Activated CD8-positive, alpha-beta memory T cell treated with anti-CD3 and anti-CD28 coated beads, Interleukin-2, amount 10 ng/mL, durations not matched to agents 7 days and 5 days (primary cell): ENCODE data around the gene KPNA5. TPM values are rescaled to one million over a fixed set of nuclear protein-coding genes. Genes with fewer than 3 reads are reported as not detected.
"Not testable (repeated sequence)": the region's sequence is repeated elsewhere in the genome, so short reads cannot be mapped to it uniquely, and the experiment has no call there.

Experiments
- ATAC-seq: fragments of 150-1000 bp; cut with Tn5 transposase; one replicate; pipeline ENCODE4 v1.10.0; 2021; ENCODE audit warnings: moderate library complexity
- CTCF ChIA-PET: fragments of 350-600 bp; sonication (Branson Sonifier 250); formaldehyde crosslinking; loops from one replicate; lab custom pipeline; 2021; ENCODE audit warnings: antibody characterized with exemption; lab: Charles Lee
- DNase-seq: peaks from one replicate; pipeline ENCODE4 v3.0.0-alpha.2; 2020
- H3K27ac Mint-ChIP-seq: one replicate; pipeline ENCODE4 v1.8.0; 2021; ENCODE audit warnings: mild to moderate bottlenecking, mixed read lengths
- H3K27me3 Mint-ChIP-seq: one replicate; pipeline ENCODE4 v1.8.0; 2021; ENCODE audit warnings: mixed read lengths
- H3K36me3 Mint-ChIP-seq: one replicate; pipeline ENCODE4 v1.8.0; 2021; ENCODE audit warnings: mild to moderate bottlenecking, mixed read lengths
- H3K4me1 Mint-ChIP-seq: one replicate; pipeline ENCODE4 v1.8.0; 2021; ENCODE audit warnings: mixed read lengths
- H3K4me3 Mint-ChIP-seq: one replicate; pipeline ENCODE4 v1.8.0; 2021; ENCODE audit warnings: mild to moderate bottlenecking, moderate library complexity, mixed read lengths
- H3K9me3 Mint-ChIP-seq: one replicate; pipeline ENCODE4 v1.8.0; 2022; ENCODE audit warnings: low read depth, mixed read lengths
- total RNA-seq, 2 experiments: library from RNA; stranded (reverse); gene quantifications; one replicate each; pipeline ENCODE4 v1.2.3, GENCODE V29; 2021

KPNA5 gene
- 1 to 10 TPM; 7.3 to 8.6 TPM for total RNA-seq

DNA sequence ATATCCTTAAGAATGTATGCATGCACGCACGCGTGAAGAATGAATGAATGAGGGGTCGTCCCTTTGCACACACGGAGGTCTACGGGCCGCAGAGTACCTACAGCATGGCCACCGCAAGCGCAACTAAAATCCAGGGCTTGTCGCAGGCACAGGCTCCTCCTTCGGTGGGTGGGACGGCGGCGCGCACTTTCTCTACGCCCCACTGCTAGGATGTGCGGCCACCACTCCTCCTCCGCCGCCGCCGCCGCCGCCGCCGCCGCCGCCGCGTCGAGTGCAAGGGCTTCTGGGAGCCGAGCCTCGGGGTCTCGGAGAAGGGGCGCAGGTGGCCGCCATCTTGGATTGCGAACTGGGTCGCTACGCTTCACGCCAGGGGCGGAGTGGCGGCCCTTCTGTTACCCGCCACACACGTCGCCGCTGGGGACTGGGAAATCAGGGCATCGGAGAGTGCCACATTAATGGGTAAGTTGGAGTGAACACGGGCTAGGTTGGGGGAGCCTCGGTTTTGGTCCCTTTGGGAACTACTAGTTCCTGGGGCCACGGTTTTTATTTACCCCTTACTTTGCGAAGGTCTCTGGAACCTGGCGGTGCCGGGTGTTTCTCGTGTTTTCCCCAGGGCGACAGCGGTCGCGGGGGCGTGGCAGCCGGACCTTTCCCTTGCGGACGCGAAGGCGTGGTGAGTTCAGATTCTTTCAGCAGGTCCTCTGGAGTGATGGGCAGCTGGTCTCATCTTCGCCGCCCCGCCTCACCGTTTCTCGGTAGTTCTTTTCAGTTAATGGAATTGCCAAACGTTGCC, at the start of gene KPNA5:
TSS of gene KPNA5 (plus strand) at position 332 of the 793 bp plus-strand sequence. CDS start at position 456, 124 bp downstream.
- H3K4me1 Mint-ChIP-seq, result peaks cover 20% of the 10 kb centered on the region
- H3K27me3 Mint-ChIP-seq, result no peaks in the 10 kb centered on the region
- H3K36me3 Mint-ChIP-seq, result peaks cover 18% of the 10 kb centered on the region
- peak within 1 kb of the TSS; percentile 89 for H3K4me3 Mint-ChIP-seq
- CTCF ChIA-PET, result interaction anchor here (0.6 to 2.4 kb wide), 2 partner anchors 13 to 16 kb away, joined by 3 to 10 read pairs; partner anchors contain the start of gene ZUP1
- DNase-seq (peak; percentile 95), ATAC-seq (peak; percentile 95)
- peak within 1 kb of the TSS; percentile 98 for H3K27ac Mint-ChIP-seq
- H3K9me3 Mint-ChIP-seq, result no peaks in the 10 kb centered on the region

DNA sequence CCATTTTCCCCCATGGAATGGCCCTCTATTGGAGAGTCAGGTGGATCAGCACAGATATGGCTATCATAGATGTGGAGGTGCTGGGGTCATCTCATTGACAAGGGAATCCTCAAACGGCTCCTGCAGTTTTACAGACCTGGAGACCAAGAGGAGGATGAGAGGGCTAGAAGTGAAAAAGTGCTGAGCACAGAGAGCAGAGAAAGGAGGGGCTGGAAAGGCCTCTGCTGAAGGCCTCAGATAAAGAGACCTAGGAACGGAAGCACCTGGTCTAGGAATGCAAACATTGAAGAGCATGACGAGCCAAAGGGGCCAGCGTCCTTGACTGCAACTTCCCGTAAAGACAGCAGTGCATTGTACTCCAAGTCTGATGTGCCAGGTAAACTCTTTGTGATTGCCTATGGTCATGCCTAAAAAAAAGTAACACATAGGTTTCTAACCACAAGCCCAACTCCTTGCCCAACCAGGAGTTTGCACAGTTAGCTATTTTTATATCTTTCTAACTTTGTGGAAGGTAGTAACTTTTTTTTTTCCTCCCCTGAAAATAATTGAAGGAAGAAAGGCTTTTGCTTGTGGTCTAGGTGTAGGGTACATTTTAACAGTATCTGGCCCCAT, 49.5 kb upstream of the KPNA5 start:
- Mint-ChIP-seq H3K4me1 (peaks cover 4% of the 10 kb centered on the region), H3K9me3 (no peaks in the 10 kb centered on the region), H3K36me3 (peaks cover 15% of the 10 kb centered on the region), H3K4me3 (no peak overlapping the region), H3K27ac (no peak overlapping the region), H3K27me3 (no peaks in the 10 kb centered on the region)
- ATAC-seq (no peak), DNase-seq (no peak)
- CTCF ChIA-PET, result interaction anchor here (1.3 kb wide), 1 partner anchor 14 kb away, joined by 3 read pairs; no protein-coding TSS in a partner anchor

DNA sequence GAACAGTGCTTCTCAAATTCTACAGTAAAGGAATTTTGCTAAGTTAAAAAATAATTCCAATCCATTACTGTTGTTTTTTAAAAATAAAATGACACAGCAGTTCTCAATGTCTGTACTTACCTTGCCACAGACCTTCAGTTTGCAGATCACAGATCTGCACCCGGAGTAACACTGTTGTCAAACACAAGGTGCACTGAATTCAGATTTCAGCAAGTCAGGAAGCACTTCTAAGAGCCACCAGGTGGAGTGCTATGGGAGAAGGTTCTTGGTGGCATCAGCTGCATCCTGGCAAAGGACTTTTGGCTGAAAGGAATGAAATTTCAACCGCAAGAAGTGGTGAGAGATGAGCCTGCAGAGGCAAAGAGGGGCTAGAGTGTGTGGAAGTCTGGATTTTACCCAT, 47.3 kb upstream of the KPNA5 start:
- DNase-seq (no peak), ATAC-seq (no peak)
- Mint-ChIP-seq H3K27ac (no peak overlapping the region), H3K27me3 (no peaks in the 10 kb centered on the region), H3K9me3 (no peaks in the 10 kb centered on the region), H3K36me3 (peaks cover 20% of the 10 kb centered on the region), H3K4me1 (peaks cover 4% of the 10 kb centered on the region), H3K4me3 (no peak overlapping the region)
- CTCF ChIA-PET, result no interaction called here

DNA sequence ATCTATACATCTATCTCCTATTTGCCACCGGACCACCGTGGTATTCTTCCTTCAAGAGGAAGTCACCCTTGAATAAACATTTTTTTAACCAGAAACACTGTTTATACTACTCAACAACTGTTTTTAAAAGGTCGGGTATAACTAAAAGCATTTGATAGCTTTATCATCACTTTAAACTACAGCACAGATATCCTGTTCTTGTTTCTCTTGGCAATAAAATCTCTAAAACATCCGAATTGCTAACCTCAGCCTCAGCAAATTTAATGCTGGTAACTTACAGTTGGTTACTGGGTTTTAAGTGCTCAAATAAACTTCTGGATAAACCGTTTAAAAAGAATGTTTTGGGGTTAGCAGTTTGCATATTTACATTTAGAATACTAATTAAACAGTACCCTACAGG, 32.9 kb upstream of the KPNA5 start:
- no peak for ATAC-seq
- Mint-ChIP-seq H3K36me3 (peaks cover 29% of the 10 kb centered on the region), H3K9me3 (no peaks in the 10 kb centered on the region), H3K27me3 (no peaks in the 10 kb centered on the region), H3K4me3 (no peak overlapping the region), H3K4me1 (peaks cover 5% of the 10 kb centered on the region), H3K27ac (no peak overlapping the region)
- no peak for DNase-seq
- CTCF ChIA-PET, result interaction anchor here (1.3 kb wide), 1 partner anchor 76 kb away, joined by 3 read pairs; no protein-coding TSS in a partner anchor

DNA sequence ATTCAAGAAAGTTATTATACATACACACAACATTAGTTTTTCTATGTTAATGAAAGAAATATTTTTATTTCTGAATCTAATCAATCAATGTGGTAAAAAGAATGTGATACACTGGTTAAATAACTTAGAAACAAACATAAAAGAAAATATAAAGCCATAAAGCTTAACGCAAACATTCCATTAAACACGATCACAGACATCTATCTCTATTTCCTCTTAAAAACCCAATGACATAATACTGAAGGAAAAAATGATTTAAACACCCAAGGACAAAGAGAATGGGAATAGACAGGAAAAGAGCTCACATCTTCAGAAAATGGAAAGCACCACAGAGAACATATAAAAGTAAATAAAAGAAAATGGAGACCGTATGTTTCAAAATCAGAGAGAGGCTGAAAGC, 31.9 kb upstream of the KPNA5 start:
- H3K9me3 Mint-ChIP-seq, result no peaks in the 10 kb centered on the region
- no peaks in the 10 kb centered on the region for H3K27me3 Mint-ChIP-seq
- peaks cover 5% of the 10 kb centered on the region for H3K4me1 Mint-ChIP-seq
- H3K27ac Mint-ChIP-seq, result no peak overlapping the region
- H3K4me3 Mint-ChIP-seq, result no peak overlapping the region
- peaks cover 23% of the 10 kb centered on the region for H3K36me3 Mint-ChIP-seq
- ATAC-seq, result no peak
- no peak for DNase-seq
- CTCF ChIA-PET, result interaction anchor here (1.2 kb wide), 1 partner anchor 10 kb away, joined by 3 read pairs; no protein-coding TSS in a partner anchor

DNA sequence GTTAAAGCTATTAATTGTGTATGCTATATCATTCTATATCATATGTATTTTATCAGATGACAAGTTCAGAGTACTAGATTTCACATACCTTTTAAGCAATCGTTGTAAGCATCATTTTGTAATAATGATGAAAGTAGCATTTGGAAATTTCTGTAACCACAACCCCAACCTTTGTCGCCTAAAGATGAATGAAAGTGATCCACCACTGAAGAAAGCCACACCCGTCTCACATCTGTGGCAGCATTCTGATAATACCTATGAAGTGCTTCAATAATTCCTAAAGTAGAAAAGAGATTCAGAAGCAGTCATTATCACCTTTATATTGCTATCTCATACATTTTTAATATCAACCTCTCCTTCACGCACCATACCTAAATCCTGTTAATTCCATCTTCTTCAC, 29.1 kb upstream of the KPNA5 start:
- H3K4me3 Mint-ChIP-seq, result no peak overlapping the region
- H3K4me1 Mint-ChIP-seq, result peaks cover 5% of the 10 kb centered on the region
- DNase-seq, result no peak
- peaks cover 23% of the 10 kb centered on the region for H3K36me3 Mint-ChIP-seq
- CTCF ChIA-PET, result interaction anchor here (1.3 kb wide), 1 partner anchor 38 kb away, joined by 3 read pairs; no protein-coding TSS in a partner anchor
- no peaks in the 10 kb centered on the region for H3K9me3 Mint-ChIP-seq
- no peak for ATAC-seq
- no peaks in the 10 kb centered on the region for H3K27me3 Mint-ChIP-seq
- no peak overlapping the region for H3K27ac Mint-ChIP-seq

DNA sequence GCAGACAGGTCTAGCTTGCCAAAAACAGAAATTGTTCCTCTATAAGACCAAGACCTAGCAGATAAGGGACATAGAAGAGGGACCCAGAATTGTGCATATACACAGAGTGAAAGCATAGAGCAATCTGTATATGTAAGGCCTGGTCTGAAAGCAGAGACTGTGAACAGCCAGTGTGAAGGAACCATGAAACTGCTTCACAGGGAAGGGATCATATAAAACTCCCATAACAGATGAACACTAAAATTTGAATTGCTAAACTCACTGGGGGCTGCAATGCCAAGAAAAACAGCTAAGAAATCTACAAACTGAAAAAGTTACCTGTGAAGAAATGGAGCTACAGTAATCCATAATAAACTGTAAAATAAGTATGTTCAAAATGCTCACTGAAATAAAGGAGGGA, 19.4 kb upstream of the KPNA5 start:
- no peak overlapping the region for H3K4me3 Mint-ChIP-seq
- no peaks in the 10 kb centered on the region for H3K27me3 Mint-ChIP-seq
- no peak for ATAC-seq
- H3K4me1 Mint-ChIP-seq, result peaks cover 44% of the 10 kb centered on the region
- no peaks in the 10 kb centered on the region for H3K9me3 Mint-ChIP-seq
- no peak overlapping the region for H3K27ac Mint-ChIP-seq
- no peak for DNase-seq
- CTCF ChIA-PET, result interaction anchor here (0.9 to 1.6 kb wide), 4 partner anchors 11 to 374 kb away, joined by 3 to 7 read pairs (median 4); no protein-coding TSS in a partner anchor
- H3K36me3 Mint-ChIP-seq, result peaks cover 42% of the 10 kb centered on the region

DNA sequence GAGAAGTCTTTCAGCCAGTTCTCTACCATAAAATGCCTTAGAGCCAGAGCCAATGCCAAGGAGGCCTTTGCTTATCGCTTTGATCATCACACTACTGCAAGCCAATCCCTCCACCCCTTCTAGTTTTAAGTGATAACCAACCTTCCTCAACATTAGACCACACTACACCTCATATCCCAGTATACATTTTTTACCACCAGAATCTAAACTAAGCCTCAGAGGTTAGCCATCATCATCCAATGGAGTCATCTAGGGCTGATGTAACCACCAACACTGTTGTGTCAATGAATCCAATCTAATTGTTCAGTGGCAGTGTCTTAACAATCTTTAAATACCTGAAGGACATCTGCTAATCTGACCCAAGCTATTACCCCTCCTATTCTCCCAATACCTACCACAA, 18.8 kb upstream of the KPNA5 start:
- H3K4me3 Mint-ChIP-seq, result no peak overlapping the region
- no peak for DNase-seq

DNA sequence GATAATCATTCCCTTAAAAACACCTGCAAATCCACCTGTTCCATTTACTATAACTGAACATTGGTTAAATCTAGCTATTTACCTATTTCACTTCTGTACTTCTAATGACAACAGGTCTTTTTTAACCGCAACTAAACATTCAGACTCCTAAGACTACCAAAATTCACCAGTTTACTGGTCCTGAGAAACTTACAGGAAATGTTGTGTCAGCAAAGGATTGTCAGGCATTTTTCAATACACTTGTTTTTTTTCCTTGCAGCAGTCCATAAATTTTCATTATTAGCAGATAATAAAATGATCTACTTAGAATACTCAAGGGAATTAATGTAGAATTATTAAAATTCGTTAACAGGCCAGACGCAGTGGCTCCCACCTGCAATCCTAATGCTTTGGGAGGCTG, 17.7 kb upstream of the KPNA5 start:
- Mint-ChIP-seq H3K9me3 (no peaks in the 10 kb centered on the region), H3K36me3 (peaks cover 34% of the 10 kb centered on the region), H3K27ac (no peak overlapping the region), H3K4me3 (no peak overlapping the region), H3K27me3 (no peaks in the 10 kb centered on the region), H3K4me1 (peaks cover 54% of the 10 kb centered on the region)
- ATAC-seq (no peak), DNase-seq (no peak)
- CTCF ChIA-PET, result no interaction called here

More for the DNA sequence above, 18.8 kb upstream of the KPNA5 start:
- Mint-ChIP-seq H3K27me3 (no peaks in the 10 kb centered on the region), H3K9me3 (no peaks in the 10 kb centered on the region), H3K4me1 (peaks cover 50% of the 10 kb centered on the region), H3K36me3 (peaks cover 41% of the 10 kb centered on the region), H3K27ac (no peak overlapping the region)
- CTCF ChIA-PET, result interaction anchor here (0.9 to 1.6 kb wide), 4 partner anchors 10 to 374 kb away, joined by 3 to 7 read pairs (median 4); no protein-coding TSS in a partner anchor
- peak; percentile 48 for ATAC-seq

DNA sequence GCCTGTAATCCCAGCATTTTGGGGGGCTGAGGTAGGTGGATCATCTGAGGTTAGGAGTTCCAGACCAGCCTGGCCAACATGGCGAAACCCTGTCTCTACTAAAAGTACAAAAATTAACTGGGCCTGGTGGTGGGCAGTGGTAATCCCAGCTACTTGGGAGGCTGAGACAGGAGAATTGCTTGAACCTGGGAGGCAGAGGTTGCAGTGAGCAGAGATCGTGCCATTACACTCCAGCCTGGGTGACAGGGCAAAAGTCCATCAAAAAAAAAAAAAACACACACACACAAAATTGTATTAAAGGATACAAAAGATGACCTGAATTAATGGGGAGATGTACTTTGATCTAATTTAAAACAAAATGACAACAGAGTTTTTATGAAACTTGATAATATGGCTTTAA, 16.8 kb upstream of the KPNA5 start:
- Mint-ChIP-seq H3K36me3 (peaks cover 31% of the 10 kb centered on the region), H3K4me1 (peaks cover 54% of the 10 kb centered on the region)
- H3K4me3 Mint-ChIP-seq, H3K9me3 Mint-ChIP-seq, DNase-seq, H3K27me3 Mint-ChIP-seq, ATAC-seq, H3K27ac Mint-ChIP-seq: not testable (repeated sequence)
- CTCF ChIA-PET, result interaction anchor here (1.2 kb wide), 1 partner anchor 17 kb away, joined by 3 read pairs; no protein-coding TSS in a partner anchor

DNA sequence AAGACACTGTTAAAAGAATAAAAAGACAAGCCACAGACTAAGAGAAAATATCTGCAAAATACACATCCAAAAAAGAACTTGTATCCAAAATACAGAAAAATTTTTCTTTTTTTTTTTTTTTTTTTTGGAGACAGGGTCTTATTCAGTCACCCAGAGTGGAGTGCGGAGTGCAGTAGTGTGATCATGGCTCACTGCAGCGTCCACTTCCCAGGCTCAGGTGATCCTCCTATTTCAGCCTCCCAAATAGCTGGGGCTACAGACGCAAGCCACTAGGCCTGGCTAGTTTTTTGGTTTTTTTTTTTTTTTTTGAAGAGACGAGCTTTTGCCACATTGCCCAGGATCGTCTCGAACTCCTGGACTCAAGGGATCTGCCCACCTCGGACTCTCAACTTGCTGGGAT, 15.5 kb upstream of the KPNA5 start:
- Mint-ChIP-seq H3K4me1 (peaks cover 48% of the 10 kb centered on the region), H3K4me3 (peak overlapping the region; percentile 36), H3K27me3 (no peaks in the 10 kb centered on the region), H3K27ac (no peak overlapping the region), H3K36me3 (peaks cover 26% of the 10 kb centered on the region), H3K9me3 (no peaks in the 10 kb centered on the region)
- no peak for DNase-seq
- ATAC-seq, result no peak
- CTCF ChIA-PET, result interaction anchor here (1.2 kb wide), 1 partner anchor 16 kb away, joined by 3 read pairs; no protein-coding TSS in a partner anchor

DNA sequence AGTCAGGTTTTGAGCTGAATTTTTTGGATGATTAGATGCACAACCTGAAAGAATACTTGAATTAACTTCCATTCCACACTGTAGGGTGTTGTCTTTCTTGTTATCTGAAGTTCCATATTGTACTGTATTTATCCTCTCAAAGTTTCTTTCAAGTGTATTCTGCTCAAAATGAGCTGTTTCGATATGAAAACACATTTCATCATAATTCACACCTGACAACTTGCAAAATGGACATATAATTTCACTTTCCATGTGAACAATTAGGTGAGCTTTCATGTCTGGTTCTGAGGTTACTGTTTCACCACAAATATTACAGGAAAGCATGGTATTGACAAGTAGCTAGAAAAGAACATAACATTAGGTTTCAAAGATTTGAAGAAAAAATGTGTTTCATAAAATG, 14.1 kb upstream of the KPNA5 start:
- H3K9me3 Mint-ChIP-seq, result no peaks in the 10 kb centered on the region
- DNase-seq (no peak), ATAC-seq (no peak)
- no peaks in the 10 kb centered on the region for H3K27me3 Mint-ChIP-seq
- H3K4me3 Mint-ChIP-seq, result peak overlapping the region; percentile 54
- H3K36me3 Mint-ChIP-seq, result peaks cover 20% of the 10 kb centered on the region
- H3K27ac Mint-ChIP-seq, result peak overlapping the region; percentile 66
- CTCF ChIA-PET, result interaction anchor here (0.9 to 1.0 kb wide), 2 partner anchors 94 to 379 kb away, joined by 3 read pairs; no protein-coding TSS in a partner anchor
- H3K4me1 Mint-ChIP-seq, result peaks cover 41% of the 10 kb centered on the region

DNA sequence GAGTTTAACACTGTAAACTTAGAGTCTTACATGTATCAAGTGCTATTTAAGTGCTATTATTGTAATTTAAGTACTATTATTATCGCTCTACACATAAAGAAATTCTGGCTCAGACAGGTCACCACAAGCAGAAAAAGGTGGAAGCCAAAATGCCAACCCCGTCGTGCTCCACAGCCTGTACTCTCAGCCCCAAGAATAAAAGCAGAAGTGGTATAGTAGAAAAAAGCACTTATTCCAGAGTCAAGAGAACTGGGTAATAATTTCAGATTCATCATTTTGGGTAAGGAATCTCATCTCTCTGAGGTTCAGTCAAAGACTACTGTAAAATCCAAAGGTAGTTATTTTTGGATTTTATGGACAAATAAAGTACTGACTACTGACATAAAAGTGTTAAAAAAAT, 13.4 kb upstream of the KPNA5 start:
- Mint-ChIP-seq H3K9me3 (no peaks in the 10 kb centered on the region), H3K4me1 (peaks cover 35% of the 10 kb centered on the region), H3K36me3 (peaks cover 15% of the 10 kb centered on the region), H3K27me3 (no peaks in the 10 kb centered on the region), H3K4me3 (peak overlapping the region; percentile 83), H3K27ac (peak overlapping the region; percentile 94)
- ATAC-seq (no peak), DNase-seq (no peak)
- CTCF ChIA-PET, result interaction anchor here (1.0 to 1.7 kb wide), 3 partner anchors 13 to 380 kb away, joined by 3 to 10 read pairs (median 3); partner anchors contain the start of genes KPNA5 and RWDD1
